CD4-positive, CD25-positive, alpha-beta regulatory T cell (primary cell): ENCODE data around the gene TTC1. TPM values are rescaled to one million over a fixed set of nuclear protein-coding genes. Genes with fewer than 3 reads are reported as not detected.
A peak's percentile ranks its signal among the peaks of the same experiment; 100 is the strongest.

Experiments used
- ATAC-seq, 2 donors: fragments of 150-1000 bp; cut with Tn5 transposase; one replicate each; pipeline ENCODE4 v1.10.0; 2021; ENCODE audit warnings: low read depth in 2 of 2, moderate number of reproducible peaks in 2 of 2, moderate library complexity in 1 of 2
- DNase-seq, 3 donors: peaks; one replicate each; pipeline versions ENCODE4 v3.0.0 to v3.0.0-alpha.2; 2012 to 2022; ENCODE audit warnings: mixed read lengths in 1 of 3
- H3K27ac ChIP-seq: one replicate; pipeline ENCODE4 v1.7.0; 2013; ENCODE audit warnings: mild to moderate bottlenecking, low read length; ENCODE audit not compliant: insufficient read depth, poor library complexity, severe bottlenecking
- H3K27me3 ChIP-seq: one replicate; pipeline ENCODE4 v1.7.0; 2013; ENCODE audit warnings: low read length; ENCODE audit not compliant: control insufficient read depth, insufficient read depth
- H3K36me3 ChIP-seq: one replicate; pipeline ENCODE4 v1.7.0; 2013; ENCODE audit warnings: mild to moderate bottlenecking, low read length, moderate library complexity; ENCODE audit not compliant: control insufficient read depth, insufficient read depth
- H3K4me1 ChIP-seq: 2 replicates; pipeline ENCODE4 v1.7.0; 2013; ENCODE audit warnings: mild to moderate bottlenecking, low read length; ENCODE audit not compliant: insufficient read depth, control insufficient read depth, poor library complexity, severe bottlenecking
- H3K4me3 ChIP-seq: one replicate; pipeline ENCODE4 v1.7.0; 2013; ENCODE audit warnings: low read depth, mild to moderate bottlenecking, low read length, moderate library complexity
- H3K9me3 ChIP-seq, 2 experiments: 1 replicate in 1 of 2; 2 replicates in 1 of 2; pipeline ENCODE4 v1.7.0; 2013; ENCODE audit warnings: low read length in 2 of 2, mild to moderate bottlenecking in 1 of 2, moderate library complexity in 1 of 2; ENCODE audit not compliant: control insufficient read depth in 2 of 2
- H3K27ac Mint-ChIP-seq, 3 donors: one replicate each; pipeline ENCODE4 v1.8.0; 2020 to 2022; ENCODE audit warnings: mild to moderate bottlenecking in 3 of 3, mixed read lengths in 3 of 3, moderate library complexity in 2 of 3
- H3K27me3 Mint-ChIP-seq: one replicate; pipeline ENCODE4 v1.8.0; 2022; ENCODE audit warnings: mild to moderate bottlenecking, mixed read lengths
- H3K36me3 Mint-ChIP-seq: one replicate; pipeline ENCODE4 v1.8.0; 2020; ENCODE audit warnings: mixed read lengths
- H3K4me1 Mint-ChIP-seq, 4 donors: one replicate each; pipeline ENCODE4 v1.8.0; 2020 to 2022; ENCODE audit warnings: mixed read lengths in 4 of 4, mild to moderate bottlenecking in 1 of 4
- H3K4me3 Mint-ChIP-seq, 4 donors: one replicate each; pipeline ENCODE4 v1.8.0; 2020 to 2022; ENCODE audit warnings: mild to moderate bottlenecking in 4 of 4, mixed read lengths in 4 of 4, moderate library complexity in 3 of 4
- H3K9me3 Mint-ChIP-seq, 7 donors: one replicate each; pipeline ENCODE4 v1.8.0; 2020 to 2022; ENCODE audit warnings: mixed read lengths in 7 of 7, mild to moderate bottlenecking in 3 of 7, moderate library complexity in 2 of 7
- polyA plus RNA-seq, 4 donors: library from polyadenylated mRNA; unstranded; fragments of 300-500 nt; fragmentation: Illumina TruSeq; gene quantifications; one replicate each; pipeline ENCODE4 v1.2.3, GENCODE V29; 2021
- total RNA-seq: library from RNA; stranded (reverse); gene quantifications from one replicate; pipeline ENCODE4 v1.2.3, GENCODE V29; 2022

Gene TTC1
- total and polyA plus RNA-seq, 5 donors from 2014 or later, result 33.6 to 118 (median 105) TPM

DNA sequence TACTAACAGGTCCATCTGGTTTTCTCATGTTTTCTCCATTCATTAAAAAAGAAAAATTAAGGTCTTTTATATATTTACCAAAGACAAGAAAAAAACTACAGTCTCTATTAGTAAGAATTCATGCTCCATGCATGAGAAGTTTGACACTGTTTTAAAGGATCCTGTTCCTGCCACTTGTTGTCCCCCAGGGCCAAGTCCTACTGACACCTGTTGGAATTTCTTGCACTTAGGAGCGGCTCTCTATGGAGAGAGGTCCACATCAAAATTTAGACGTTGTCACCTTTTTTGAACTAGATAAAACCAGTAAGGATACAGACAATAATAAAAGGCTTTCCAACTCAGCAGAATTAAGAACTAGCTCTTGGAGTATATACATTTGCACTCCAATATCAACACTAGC lies 68.1 kb downstream of the TTC1 start:
- H3K9me3 Mint-ChIP-seq, result peaks cover 0 to 1% (median 0%) of the 10 kb centered on the region in 7 donors
- H3K4me1 Mint-ChIP-seq, result peaks cover 0 to 6% (median 2%) of the 10 kb centered on the region in 4 donors
- peaks cover 17% of the 10 kb centered on the region for H3K36me3 Mint-ChIP-seq
- H3K27me3 Mint-ChIP-seq, result no peaks in the 10 kb centered on the region
- ATAC-seq, result no peak
- H3K4me1 ChIP-seq, result no peaks in the 10 kb centered on the region
- H3K36me3 ChIP-seq, result peaks cover 9% of the 10 kb centered on the region
- H3K27ac Mint-ChIP-seq, result peak overlapping the region in 1 of 3 donors; percentile 23
- H3K9me3 ChIP-seq, result no peaks in the 10 kb centered on the region
- H3K27me3 ChIP-seq, result no peaks in the 10 kb centered on the region
- H3K4me3 Mint-ChIP-seq, result no peak overlapping the region
- no peak for DNase-seq
- H3K4me3 ChIP-seq, result no peak overlapping the region
- H3K27ac ChIP-seq, result no peak overlapping the region

GRCh38 chr5:160079753-160080152 lies 70.8 kb downstream of the TTC1 start:
- Histone ChIP-seq H3K27me3 (no peaks in the 10 kb centered on the region), H3K4me1 (no peaks in the 10 kb centered on the region), H3K27ac (no peak overlapping the region), H3K36me3 (peaks cover 9% of the 10 kb centered on the region), H3K9me3 (no peaks in the 10 kb centered on the region), H3K4me3 (no peak overlapping the region)
- ATAC-seq, result no peak
- no peak overlapping the region for H3K4me3 Mint-ChIP-seq
- peaks cover 2 to 7% (median 5%) of the 10 kb centered on the region in 4 donors for H3K4me1 Mint-ChIP-seq
- no peaks in the 10 kb centered on the region for H3K27me3 Mint-ChIP-seq
- no peak for DNase-seq
- peaks cover 17% of the 10 kb centered on the region for H3K36me3 Mint-ChIP-seq
- no peaks in the 10 kb centered on the region for H3K9me3 Mint-ChIP-seq
- H3K27ac Mint-ChIP-seq, result peak overlapping the region in 1 of 3 donors; percentile 66

- Mint-ChIP-seq H3K9me3 (no peaks in the 10 kb centered on the region), H3K36me3 (peaks cover 17% of the 10 kb centered on the region), H3K4me3 (no peak overlapping the region), H3K27ac (no peak overlapping the region), H3K27me3 (no peaks in the 10 kb centered on the region), H3K4me1 (peaks cover 2 to 7% (median 5%) of the 10 kb centered on the region in 4 donors)
- peaks cover 9% of the 10 kb centered on the region for H3K36me3 ChIP-seq
- ATAC-seq (no peak), DNase-seq (no peak)
- no peak overlapping the region for H3K27ac ChIP-seq
- H3K27me3 ChIP-seq, result no peaks in the 10 kb centered on the region
- no peaks in the 10 kb centered on the region for H3K9me3 ChIP-seq
- no peaks in the 10 kb centered on the region for H3K4me1 ChIP-seq
- H3K4me3 ChIP-seq, result no peak overlapping the region
Measured at GRCh38 chr5:160081495-160081894, 72.6 kb downstream of the TTC1 start.

- Mint-ChIP-seq H3K27me3 (no peaks in the 10 kb centered on the region), H3K27ac (peak overlapping the region in 1 of 3 donors; percentile 8)
Measured at GRCh38 chr5:160082614-160083500, 73.9 kb downstream of the TTC1 start.

GRCh38 chr5:160083501-160083900 lies 74.6 kb downstream of the TTC1 start:
- Histone ChIP-seq H3K4me1 (no peaks in the 10 kb centered on the region), H3K4me3 (no peak overlapping the region), H3K9me3 (no peaks in the 10 kb centered on the region), H3K27ac (no peak overlapping the region), H3K36me3 (peaks cover 2% of the 10 kb centered on the region), H3K27me3 (no peaks in the 10 kb centered on the region)
- Mint-ChIP-seq H3K9me3 (no peaks in the 10 kb centered on the region), H3K4me3 (no peak overlapping the region), H3K27ac (no peak overlapping the region), H3K4me1 (peaks cover 0 to 7% (median 5%) of the 10 kb centered on the region in 4 donors), H3K36me3 (peaks cover 13% of the 10 kb centered on the region), H3K27me3 (no peaks in the 10 kb centered on the region)
- no peak for DNase-seq
- ATAC-seq, result no peak

More at GRCh38 chr5:160082614-160083500, 73.9 kb downstream of the TTC1 start:
- Histone ChIP-seq H3K4me3 (no peak overlapping the region), H3K4me1 (no peaks in the 10 kb centered on the region), H3K9me3 (no peaks in the 10 kb centered on the region), H3K36me3 (peaks cover 3% of the 10 kb centered on the region), H3K27ac (no peak overlapping the region), H3K27me3 (no peaks in the 10 kb centered on the region)
- H3K4me1 Mint-ChIP-seq, result peaks cover 0 to 7% (median 5%) of the 10 kb centered on the region in 4 donors
- peaks cover 13% of the 10 kb centered on the region for H3K36me3 Mint-ChIP-seq
- no peak for DNase-seq
- H3K4me3 Mint-ChIP-seq, result no peak overlapping the region
- H3K9me3 Mint-ChIP-seq, result no peaks in the 10 kb centered on the region
- no peak for ATAC-seq

DNA sequence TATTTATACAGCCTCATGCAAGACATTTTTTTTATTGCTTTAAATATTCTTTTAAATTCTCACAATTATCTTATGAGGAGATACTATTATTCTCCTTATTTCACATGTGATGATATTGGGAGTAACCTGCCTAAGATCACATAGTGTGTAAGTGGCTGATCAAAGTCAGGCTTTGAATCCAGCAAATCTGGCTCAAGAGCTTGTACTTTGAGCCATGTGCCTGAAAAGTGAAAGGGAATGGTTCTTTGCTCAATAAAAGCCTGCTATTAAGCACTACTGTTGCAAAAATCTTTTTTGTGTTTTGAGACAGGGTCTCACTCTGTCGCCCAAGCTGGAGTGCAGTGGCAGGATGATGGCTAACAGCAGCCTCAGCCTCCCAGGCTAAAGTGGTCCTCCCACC lies 75.2 kb downstream of the TTC1 start:
- H3K9me3 Mint-ChIP-seq, result no peaks in the 10 kb centered on the region
- H3K27ac ChIP-seq, result no peak overlapping the region
- DNase-seq (no peak), ATAC-seq (no peak)
- H3K27me3 ChIP-seq, result no peaks in the 10 kb centered on the region
- H3K36me3 Mint-ChIP-seq, result peaks cover 11% of the 10 kb centered on the region
- H3K27me3 Mint-ChIP-seq, result no peaks in the 10 kb centered on the region
- H3K4me1 ChIP-seq, result no peaks in the 10 kb centered on the region
- H3K4me3 Mint-ChIP-seq, result no peak overlapping the region
- H3K27ac Mint-ChIP-seq, result no peak overlapping the region
- peaks cover 2% of the 10 kb centered on the region for H3K36me3 ChIP-seq
- H3K9me3 ChIP-seq, result no peaks in the 10 kb centered on the region
- H3K4me1 Mint-ChIP-seq, result peaks cover 0 to 12% (median 7%) of the 10 kb centered on the region in 4 donors
- H3K4me3 ChIP-seq, result no peak overlapping the region

- Mint-ChIP-seq H3K4me3 (no peak overlapping the region), H3K27me3 (no peaks in the 10 kb centered on the region), H3K4me1 (peaks cover 0 to 23% (median 8%) of the 10 kb centered on the region in 4 donors), H3K36me3 (peaks cover 9% of the 10 kb centered on the region), H3K9me3 (no peaks in the 10 kb centered on the region), H3K27ac (no peak overlapping the region)
- Histone ChIP-seq H3K36me3 (peaks cover 7% of the 10 kb centered on the region), H3K27ac (no peak overlapping the region), H3K4me1 (no peaks in the 10 kb centered on the region), H3K27me3 (no peaks in the 10 kb centered on the region), H3K4me3 (no peak overlapping the region), H3K9me3 (no peaks in the 10 kb centered on the region)
- no peak for DNase-seq
- no peak for ATAC-seq
Measured at GRCh38 chr5:160087199-160087598, 78.3 kb downstream of the TTC1 start.

- peaks cover 22% of the 10 kb centered on the region for H3K36me3 ChIP-seq
- H3K27ac ChIP-seq, result no peak overlapping the region
- no peak overlapping the region for H3K4me3 ChIP-seq
- H3K9me3 ChIP-seq, result no peaks in the 10 kb centered on the region
- H3K36me3 Mint-ChIP-seq, result peaks cover 25% of the 10 kb centered on the region
- H3K4me3 Mint-ChIP-seq, result no peak overlapping the region
- no peaks in the 10 kb centered on the region for H3K9me3 Mint-ChIP-seq
- H3K4me1 Mint-ChIP-seq, result peaks cover 0 to 27% (median 8%) of the 10 kb centered on the region in 4 donors
- H3K27ac Mint-ChIP-seq, result no peak overlapping the region
- H3K4me1 ChIP-seq, result no peaks in the 10 kb centered on the region
- ATAC-seq, result no peak
- no peaks in the 10 kb centered on the region for H3K27me3 Mint-ChIP-seq
- H3K27me3 ChIP-seq, result no peaks in the 10 kb centered on the region
- DNase-seq, result no peak
Measured at GRCh38 chr5:160088805-160089204, 79.9 kb downstream of the TTC1 start.
